HAP-1 (cell line): ENCODE results near the gene DNASE1L1.
A peak's percentile ranks its signal among the peaks of the same experiment; 100 is the strongest.

ENCODE experiments used
- DNase-seq, 2 experiments: peaks; one replicate each; pipeline ENCODE4 v3.0.0-alpha.2; 2016 to 2020; ENCODE audit warnings: low spot score in 2 of 2
- H3K27me3 ChIP-seq: fragments of 250-450 bp; sonication (Bioruptor Pico); 2 replicates; pipeline ENCODE4 v1.5.1; 2020; ENCODE audit warnings: low read depth, mild to moderate bottlenecking, moderate library complexity
- H3K36me3 ChIP-seq: fragments of 250-450 bp; sonication (Bioruptor Pico); replicated peaks from 2 replicates; pipeline ENCODE4 v1.5.1; 2020; ENCODE audit warnings: mild to moderate bottlenecking
- H3K4me1 ChIP-seq: fragments of 250-450 bp; sonication (Bioruptor Pico); 2 replicates; pipeline ENCODE4 v1.5.1; 2020; ENCODE audit warnings: mild to moderate bottlenecking
- H3K4me3 ChIP-seq: fragments of 250-450 bp; sonication (Bioruptor Pico); 2 replicates; pipeline ENCODE4 v1.5.1; 2020; ENCODE audit warnings: mild to moderate bottlenecking, moderate library complexity
- H3K9me3 ChIP-seq: fragments of 250-450 bp; sonication (Bioruptor Pico); 2 replicates; pipeline ENCODE4 v1.5.1; 2020; ENCODE audit warnings: mild to moderate bottlenecking, moderate library complexity
- in situ Hi-C: fragments of 300-500 bp; cut with MboI; formaldehyde crosslinking; loops from 3 replicates; pipeline ENCODE4 v1.14.3; 2020; ENCODE audit warnings: low sequenced_read_pairs, inconsistent platforms, mixed read lengths

The DNASE1L1 gene

GRCh38 chrX:154409222-154409871 lies at the start of gene DNASE1L1:
DNASE1L1 (minus strand) TSS chrX:154409254; CDS start chrX:154405568, 3,686 bp downstream.
- Histone ChIP-seq H3K4me3 (no peak within 1 kb of the TSS), H3K36me3 (peaks cover 21% of the 10 kb centered on the region), H3K27me3 (no peaks in the 10 kb centered on the region), H3K9me3 (no peaks in the 10 kb centered on the region), H3K4me1 (peaks cover 10% of the 10 kb centered on the region)
- in situ Hi-C loops, result no loop called here
- peak in 1 of 2 experiments; percentile 67 for DNase-seq

- Histone ChIP-seq H3K4me3 (peak within 1 kb of the TSS; percentile 83), H3K9me3 (no peaks in the 10 kb centered on the region), H3K27me3 (no peaks in the 10 kb centered on the region), H3K36me3 (peaks cover 30% of the 10 kb centered on the region), H3K4me1 (peaks cover 10% of the 10 kb centered on the region)
- in situ Hi-C loops, result no loop called here
- peak; percentile 30 to 82 for DNase-seq
Observed at GRCh38 chrX:154458116-154458953, 49.3 kb upstream of the DNASE1L1 start, which contains the start of gene PLXNA3. PLXNA3 (plus strand) TSS chrX:154458281; CDS start chrX:154460184, 1,903 bp downstream.

GRCh38 chrX:154457491-154458115 lies 48.5 kb upstream of the DNASE1L1 start:
- in situ Hi-C loops, result no loop called here
- Histone ChIP-seq H3K4me3 (peak overlapping the region; percentile 43), H3K36me3 (peaks cover 24% of the 10 kb centered on the region), H3K4me1 (peaks cover 10% of the 10 kb centered on the region), H3K27me3 (no peaks in the 10 kb centered on the region), H3K9me3 (no peaks in the 10 kb centered on the region)
- DNase-seq, result peak; percentile 34 to 79

- Histone ChIP-seq H3K27me3 (no peaks in the 10 kb centered on the region), H3K4me3 (no peak overlapping the region), H3K9me3 (no peaks in the 10 kb centered on the region), H3K36me3 (peaks cover 31% of the 10 kb centered on the region), H3K4me1 (peaks cover 4% of the 10 kb centered on the region; the same call in 1 of the 2 replicates)
- in situ Hi-C loops, result no loop called here
- DNase-seq, result no peak
Observed at GRCh38 chrX:154452823-154453222, 43.8 kb upstream of the DNASE1L1 start.

GRCh38 chrX:154450312-154450711 lies 41.3 kb upstream of the DNASE1L1 start:
- Histone ChIP-seq H3K36me3 (peaks cover 56% of the 10 kb centered on the region), H3K4me1 (no peaks in the 10 kb centered on the region), H3K9me3 (no peaks in the 10 kb centered on the region), H3K27me3 (no peaks in the 10 kb centered on the region), H3K4me3 (no peak overlapping the region)
- no peak for DNase-seq
- in situ Hi-C loops, result no loop called here

GRCh38 chrX:154449618-154450017 lies 40.6 kb upstream of the DNASE1L1 start:
- H3K36me3 ChIP-seq, result peaks cover 56% of the 10 kb centered on the region
- no peak for DNase-seq
- peaks cover 5% of the 10 kb centered on the region for H3K4me1 ChIP-seq
- no peaks in the 10 kb centered on the region for H3K9me3 ChIP-seq
- in situ Hi-C loops, result no loop called here
- H3K27me3 ChIP-seq, result no peaks in the 10 kb centered on the region
- no peak overlapping the region for H3K4me3 ChIP-seq

- Histone ChIP-seq H3K27me3 (no peaks in the 10 kb centered on the region), H3K4me3 (no peak overlapping the region), H3K9me3 (no peaks in the 10 kb centered on the region), H3K36me3 (peaks cover 57% of the 10 kb centered on the region), H3K4me1 (peaks cover 8% of the 10 kb centered on the region)
- in situ Hi-C loops, result no loop called here
- DNase-seq, result no peak
Observed at GRCh38 chrX:154448484-154448883, 39.4 kb upstream of the DNASE1L1 start.

- no peak for DNase-seq
- peaks cover 74% of the 10 kb centered on the region for H3K36me3 ChIP-seq
- H3K4me1 ChIP-seq, result peaks cover 11% of the 10 kb centered on the region
- no peaks in the 10 kb centered on the region for H3K27me3 ChIP-seq
- H3K9me3 ChIP-seq, result no peaks in the 10 kb centered on the region
- in situ Hi-C loops, result no loop called here
- no peak overlapping the region for H3K4me3 ChIP-seq
Observed at GRCh38 chrX:154446430-154446829, 37.4 kb upstream of the DNASE1L1 start.

GRCh38 chrX:154445776-154446175 lies 36.7 kb upstream of the DNASE1L1 start:
- H3K9me3 ChIP-seq, result no peaks in the 10 kb centered on the region
- no peaks in the 10 kb centered on the region for H3K27me3 ChIP-seq
- peaks cover 73% of the 10 kb centered on the region for H3K36me3 ChIP-seq
- no peak overlapping the region for H3K4me3 ChIP-seq
- in situ Hi-C loops, result no loop called here
- peaks cover 11% of the 10 kb centered on the region for H3K4me1 ChIP-seq
- DNase-seq, result no peak

- Histone ChIP-seq H3K4me3 (peak overlapping the region; percentile 62), H3K36me3 (peaks cover 71% of the 10 kb centered on the region), H3K27me3 (no peaks in the 10 kb centered on the region), H3K4me1 (peaks cover 11% of the 10 kb centered on the region), H3K9me3 (no peaks in the 10 kb centered on the region)
- DNase-seq, result no peak
- in situ Hi-C loops, result no loop called here
Observed at GRCh38 chrX:154444755-154445246, 35.7 kb upstream of the DNASE1L1 start.

GRCh38 chrX:154443992-154444754 lies 35.1 kb upstream of the DNASE1L1 start, which contains the start of gene FAM50A:
FAM50A (plus strand) TSS chrX:154444141; CDS start chrX:154444236, 95 bp downstream.
- no peaks in the 10 kb centered on the region for H3K9me3 ChIP-seq
- H3K27me3 ChIP-seq, result no peaks in the 10 kb centered on the region
- peak within 1 kb of the TSS; percentile 62 for H3K4me3 ChIP-seq
- peaks cover 11% of the 10 kb centered on the region for H3K4me1 ChIP-seq
- peak; percentile 67 to 88 for DNase-seq
- H3K36me3 ChIP-seq, result peaks cover 71% of the 10 kb centered on the region
- in situ Hi-C loops, result no loop called here

GRCh38 chrX:154443479-154443910 lies 34.4 kb upstream of the DNASE1L1 start:
- Histone ChIP-seq H3K4me3 (peak overlapping the region; percentile 30), H3K4me1 (peaks cover 11% of the 10 kb centered on the region), H3K27me3 (no peaks in the 10 kb centered on the region), H3K9me3 (no peaks in the 10 kb centered on the region), H3K36me3 (peaks cover 71% of the 10 kb centered on the region)
- in situ Hi-C loops, result no loop called here
- DNase-seq, result no peak
